Measurements from ENCODE around the gene NUDT22.

NUDT22 gene

DNA sequence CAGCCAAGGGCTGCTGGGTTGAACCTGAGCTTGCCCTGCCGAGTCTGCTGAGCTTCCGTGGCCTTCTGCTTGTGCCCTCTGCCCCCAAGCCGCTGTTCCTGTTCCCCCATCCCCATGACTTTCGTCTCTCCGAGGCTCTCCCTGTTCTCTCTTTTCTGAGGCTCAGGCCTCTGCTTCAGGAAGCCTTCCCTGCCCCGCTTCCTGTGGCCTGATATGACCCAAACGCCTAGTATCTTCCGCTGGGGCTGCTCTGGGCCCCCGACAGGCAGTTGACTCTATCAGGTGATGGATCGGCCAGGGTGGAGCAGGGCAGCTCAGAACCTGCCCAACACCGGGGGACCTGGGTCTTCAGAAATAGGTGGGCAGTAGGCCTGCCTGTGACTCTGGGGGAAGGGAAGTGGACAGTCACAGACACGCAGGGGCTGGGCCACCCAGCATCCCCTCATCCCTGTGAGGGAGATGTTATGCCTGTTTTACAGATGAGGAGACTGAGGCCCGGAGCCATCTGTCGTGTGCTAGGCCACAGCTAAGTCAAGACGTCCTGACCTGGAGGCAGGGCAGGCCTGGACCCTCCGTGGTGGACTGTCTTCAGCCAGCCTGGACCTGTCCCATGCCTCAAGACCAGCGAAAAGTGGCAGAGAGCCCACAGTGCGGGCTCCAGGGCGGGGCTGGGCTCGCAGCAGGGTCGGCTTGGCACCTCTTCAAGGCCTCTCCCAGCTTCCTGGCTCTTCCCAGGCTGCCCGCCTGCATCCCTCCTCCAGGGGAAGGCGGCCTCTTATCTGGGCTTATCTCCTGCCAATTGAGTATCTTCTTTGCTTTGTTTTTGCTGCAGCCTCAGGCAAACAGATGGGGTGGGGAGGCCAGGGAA, 42.2 kb downstream of the NUDT22 start:
- intact Hi-C loops (cut with DNase I; ENCODE audit: low total_unique reads) = loop anchor here (5.0 kb wide), 1 partner anchor 61 kb away; the partner anchor contains the start of gene FERMT3
- Histone ChIP-seq H3K4me3 (peak overlapping the region; percentile 60 to 77), H3K27me3 (no peaks in the 10 kb centered on the region), H3K9me3 (no peaks in the 10 kb centered on the region), H3K4me1 (peaks cover 6 to 35% (median 22%) of the 10 kb centered on the region in 4 donors), H3K27ac (peak overlapping the region; percentile 84 to 96), H3K36me3 (peaks cover 17 to 41% (median 33%) of the 10 kb centered on the region in 3 donors)
- no peak for TF ChIP-seq CTCF (IDR thresholded peaks at IDR 0.05)
- DNase-seq = peak in 1 of 2 donors; percentile 82

GRCh38 chr11:64268893-64269539, 42.9 kb downstream of the NUDT22 start:
- H3K9me3 ChIP-seq = no peaks in the 10 kb centered on the region
- intact Hi-C loops (cut with DNase I; ENCODE audit: low total_unique reads) = loop anchor here (5.0 kb wide), 1 partner anchor 62 kb away; the partner anchor contains the start of gene FERMT3
- peak overlapping the region; percentile 84 to 96 for H3K27ac ChIP-seq
- H3K4me1 ChIP-seq = peaks cover 6 to 35% (median 22%) of the 10 kb centered on the region in 4 donors
- peak overlapping the region; percentile 60 to 77 for H3K4me3 ChIP-seq
- no peak for TF ChIP-seq CTCF (IDR thresholded peaks at IDR 0.05)
- peaks cover 12 to 33% (median 25%) of the 10 kb centered on the region in 3 donors for H3K36me3 ChIP-seq
- H3K27me3 ChIP-seq = no peaks in the 10 kb centered on the region
- peak; percentile 62 to 88 for DNase-seq

GRCh38 chr11:64269540-64270220, 43.6 kb downstream of the NUDT22 start:
- H3K36me3 ChIP-seq = peaks cover 12 to 27% (median 19%) of the 10 kb centered on the region in 3 donors
- H3K4me1 ChIP-seq = peaks cover 6 to 35% (median 22%) of the 10 kb centered on the region in 4 donors
- peak overlapping the region; percentile 60 to 77 for H3K4me3 ChIP-seq
- intact Hi-C loops (cut with DNase I; ENCODE audit: low total_unique reads) = loop anchor here (5.0 kb wide), 1 partner anchor 62 kb away; the partner anchor contains the start of gene FERMT3
- no peak for TF ChIP-seq CTCF (IDR thresholded peaks at IDR 0.05)
- H3K27ac ChIP-seq = peak overlapping the region; percentile 84 to 96
- H3K9me3 ChIP-seq = no peaks in the 10 kb centered on the region
- H3K27me3 ChIP-seq = no peaks in the 10 kb centered on the region
- peak; percentile 98 to 99 for DNase-seq

DNA sequence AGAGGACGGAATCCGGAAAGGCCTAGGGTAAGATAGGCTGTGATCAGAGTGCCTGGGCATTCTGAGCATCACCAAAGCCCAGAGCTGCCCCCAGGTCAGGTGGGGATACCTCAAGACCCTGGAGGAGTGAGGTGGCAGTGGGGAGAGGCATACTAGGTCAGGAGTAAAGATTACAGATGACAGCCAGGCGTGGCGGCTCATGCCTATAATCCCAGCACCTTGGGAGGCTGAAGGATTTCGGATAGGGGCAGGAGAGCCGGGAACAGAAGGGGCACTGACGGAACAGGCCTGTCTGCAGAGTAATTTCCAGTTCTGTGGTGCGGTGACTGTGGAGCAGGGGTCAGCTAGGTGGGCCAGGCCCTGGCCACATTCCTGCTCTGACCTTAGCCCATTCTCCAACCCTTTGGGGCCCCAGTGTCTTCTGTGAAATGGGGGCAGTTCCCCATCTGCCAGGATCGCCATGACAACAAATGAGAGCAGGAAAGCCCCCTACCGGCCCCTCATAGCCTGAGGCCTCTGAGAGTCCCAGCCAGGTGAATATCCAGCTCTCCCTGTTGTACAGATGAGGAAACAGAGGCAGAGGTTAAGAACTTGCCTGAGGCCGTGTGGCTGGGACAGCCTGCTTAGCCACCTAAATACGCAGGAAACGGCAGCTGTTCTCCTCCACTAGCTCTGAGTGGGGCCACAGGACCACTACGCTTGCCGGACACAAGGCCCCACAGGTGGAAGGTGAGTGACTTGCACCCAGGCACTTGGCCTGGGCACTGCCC, 49.1 kb downstream of the NUDT22 start:
- Histone ChIP-seq H3K27ac (no peak overlapping the region), H3K4me3 (no peak overlapping the region), H3K9me3 (no peaks in the 10 kb centered on the region), H3K27me3 (no peaks in the 10 kb centered on the region), H3K36me3 (peaks cover 16 to 46% (median 26%) of the 10 kb centered on the region in 3 donors), H3K4me1 (peaks cover 0 to 12% (median 12%) of the 10 kb centered on the region in 4 donors)
- intact Hi-C loops (cut with DNase I; ENCODE audit: low total_unique reads) = no loop called here
- DNase-seq = no peak
- TF ChIP-seq CTCF (IDR thresholded peaks at IDR 0.05) = no peak

DNA sequence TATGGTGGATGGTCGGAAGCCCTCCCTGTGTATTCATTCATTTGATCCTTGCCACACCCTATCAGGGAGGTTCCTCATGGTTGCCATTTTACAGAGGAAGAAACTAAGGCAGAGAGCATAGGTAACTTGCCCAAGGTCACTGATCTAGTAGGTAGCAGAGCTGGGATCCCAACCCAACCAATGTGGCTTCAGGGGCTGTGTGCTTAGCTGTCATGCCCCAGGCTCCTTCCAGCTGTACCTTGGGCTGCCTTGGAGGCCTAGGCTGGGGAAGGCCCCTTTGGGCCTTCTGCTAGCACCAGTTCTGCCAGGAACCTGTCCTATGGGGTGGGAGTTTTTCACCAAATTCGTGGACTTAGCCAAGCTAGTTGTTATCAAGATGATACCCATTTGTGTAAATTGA, 49.8 kb downstream of the NUDT22 start:
- no peaks in the 10 kb centered on the region for H3K27me3 ChIP-seq
- no peaks in the 10 kb centered on the region for H3K9me3 ChIP-seq
- peaks cover 0 to 12% (median 12%) of the 10 kb centered on the region in 4 donors for H3K4me1 ChIP-seq
- H3K4me3 ChIP-seq = no peak overlapping the region
- H3K27ac ChIP-seq = no peak overlapping the region
- no peak for DNase-seq
- TF ChIP-seq CTCF (IDR thresholded peaks at IDR 0.05) = no peak
- intact Hi-C loops (cut with DNase I; ENCODE audit: low total_unique reads) = no loop called here
- H3K36me3 ChIP-seq = peaks cover 20 to 50% (median 26%) of the 10 kb centered on the region in 3 donors

All from tibial artery (tissue), 4 donors.